Natural killer cell treated with Interleukin-12 subunit alpha and Interleukin-12 subunit beta and Interleukin-15 and Interleukin-18, amount 100 ng/mL, for 72 hours (primary cell): ENCODE measurements around the gene PHRF1. TPM values are rescaled to one million over a fixed set of nuclear protein-coding genes. Genes with fewer than 3 reads are reported as not detected.
"Not testable (repeated sequence)": the region's sequence is repeated elsewhere in the genome, so short reads cannot be mapped to it uniquely, and the experiment has no call there.

Source experiments
- ATAC-seq, 2 donors: fragments of 150-1000 bp; cut with Tn5 transposase in 1 of 2; sonication (Bioruptor Pico), chemical (Tn5 transposase) in 1 of 2; 2 replicates each; pipeline ENCODE4 v1.10.0; 2021
- DNase-seq: peaks from one replicate; pipeline ENCODE4 v3.0.0; 2022; ENCODE audit warnings: low spot score
- H3K27ac Mint-ChIP-seq, 2 donors: 1 replicate in 1 of 2; 2 replicates in 1 of 2; pipeline ENCODE4 v1.8.0; 2022; ENCODE audit warnings: mixed read lengths in 2 of 2, mild to moderate bottlenecking in 1 of 2, moderate library complexity in 1 of 2
- H3K27me3 Mint-ChIP-seq, 2 donors: 1 replicate in 1 of 2; 2 replicates in 1 of 2; pipeline ENCODE4 v1.8.0; 2022; ENCODE audit warnings: mixed read lengths in 2 of 2
- H3K36me3 Mint-ChIP-seq: one replicate; pipeline ENCODE4 v1.8.0; 2022; ENCODE audit warnings: mixed read lengths
- H3K4me1 Mint-ChIP-seq, 2 donors: 1 replicate in 1 of 2; 2 replicates in 1 of 2; pipeline ENCODE4 v1.8.0; 2022; ENCODE audit warnings: low read depth in 2 of 2, mixed read lengths in 2 of 2, mild to moderate bottlenecking in 1 of 2
- H3K4me3 Mint-ChIP-seq: one replicate; pipeline ENCODE4 v1.8.0; 2022; ENCODE audit warnings: mixed read lengths
- H3K9me3 Mint-ChIP-seq: 2 replicates; pipeline ENCODE4 v1.8.0; 2022; ENCODE audit warnings: mixed read lengths
- total RNA-seq, 2 donors: library from RNA; stranded (reverse); gene quantifications; one replicate each; pipeline ENCODE4 v1.2.3, GENCODE V29; 2022

PHRF1 gene
- total RNA-seq, 2 donors from 2014 or later: 49.2 to 85.7 TPM

DNA sequence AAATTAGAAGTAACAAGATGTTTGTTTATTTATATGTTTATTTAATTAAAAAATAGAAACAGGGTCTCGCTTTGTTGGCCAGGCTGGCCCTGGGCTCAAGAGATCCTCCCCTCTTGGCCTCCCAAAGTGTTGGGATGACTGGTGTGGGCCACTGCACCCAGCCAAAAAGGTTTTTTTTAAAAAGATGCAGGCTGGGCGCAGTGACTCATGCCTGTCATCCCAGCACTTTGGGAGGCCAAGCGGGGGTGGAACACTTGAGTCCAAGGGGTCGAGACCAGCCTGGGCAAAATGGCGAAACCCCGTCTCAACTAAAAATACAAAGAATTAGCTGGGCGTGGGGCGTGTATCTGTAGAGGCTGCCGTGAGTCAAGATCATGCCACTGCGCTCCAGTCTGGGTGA, 74.2 kb downstream of the PHRF1 start:
- Mint-ChIP-seq H3K4me3 (no peak overlapping the region), H3K27me3 (no peaks in the 10 kb centered on the region), H3K27ac (no peak overlapping the region), H3K36me3 (no peaks in the 10 kb centered on the region), H3K4me1 (no peaks in the 10 kb centered on the region), H3K9me3 (no peaks in the 10 kb centered on the region)
- no peak for DNase-seq
- ATAC-seq: no peak

DNA sequence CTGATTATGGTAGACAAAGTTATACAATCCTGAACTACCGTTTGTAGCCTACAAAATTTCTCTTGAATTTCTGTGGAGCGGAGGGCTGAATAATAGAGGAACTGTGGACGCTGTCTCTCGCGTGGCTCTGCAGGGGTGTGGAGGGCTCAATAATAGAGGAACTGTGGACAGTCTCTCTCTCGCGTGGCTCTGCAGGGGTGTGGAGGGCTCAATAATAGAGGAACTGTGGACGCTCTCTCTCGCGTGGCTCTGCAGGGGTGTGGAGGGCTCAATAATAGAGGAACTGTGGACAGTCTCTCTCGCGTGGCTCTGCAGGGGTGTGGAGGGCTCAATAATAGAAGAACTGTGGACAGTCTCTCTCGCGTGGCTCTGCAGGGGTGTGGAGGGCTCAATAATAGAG, 76.9 kb downstream of the PHRF1 start:
- H3K4me1 Mint-ChIP-seq, H3K27me3 Mint-ChIP-seq, ATAC-seq, H3K9me3 Mint-ChIP-seq, H3K27ac Mint-ChIP-seq, DNase-seq, H3K4me3 Mint-ChIP-seq, H3K36me3 Mint-ChIP-seq: not testable (repeated sequence)

DNA sequence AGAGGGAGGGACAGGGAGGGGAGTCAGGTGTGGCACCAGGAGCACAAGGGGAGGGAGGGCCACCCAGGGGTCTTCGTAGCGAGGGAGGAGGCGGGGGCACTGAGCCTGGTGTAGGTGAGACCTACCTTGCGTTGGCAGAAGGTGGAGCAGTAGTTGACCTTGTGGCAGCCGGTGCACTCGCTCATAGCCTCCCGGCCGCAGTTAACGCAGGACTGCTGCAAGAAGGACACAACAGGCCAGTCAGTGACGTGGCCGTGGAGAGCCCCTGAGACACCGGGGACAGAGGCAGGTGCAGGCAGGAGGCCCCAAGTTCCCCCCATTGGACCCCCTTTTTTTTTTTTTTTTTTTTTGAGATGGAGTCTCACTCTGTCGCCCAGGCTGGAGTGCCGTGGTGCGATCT, 77.6 kb downstream of the PHRF1 start:
- DNase-seq: no peak
- H3K9me3 Mint-ChIP-seq: no peaks in the 10 kb centered on the region
- no peak overlapping the region for H3K27ac Mint-ChIP-seq
- no peak overlapping the region for H3K4me3 Mint-ChIP-seq
- no peaks in the 10 kb centered on the region for H3K27me3 Mint-ChIP-seq
- ATAC-seq: peak in 1 of 2 donors; percentile 17
- no peaks in the 10 kb centered on the region for H3K36me3 Mint-ChIP-seq
- no peaks in the 10 kb centered on the region for H3K4me1 Mint-ChIP-seq

DNA sequence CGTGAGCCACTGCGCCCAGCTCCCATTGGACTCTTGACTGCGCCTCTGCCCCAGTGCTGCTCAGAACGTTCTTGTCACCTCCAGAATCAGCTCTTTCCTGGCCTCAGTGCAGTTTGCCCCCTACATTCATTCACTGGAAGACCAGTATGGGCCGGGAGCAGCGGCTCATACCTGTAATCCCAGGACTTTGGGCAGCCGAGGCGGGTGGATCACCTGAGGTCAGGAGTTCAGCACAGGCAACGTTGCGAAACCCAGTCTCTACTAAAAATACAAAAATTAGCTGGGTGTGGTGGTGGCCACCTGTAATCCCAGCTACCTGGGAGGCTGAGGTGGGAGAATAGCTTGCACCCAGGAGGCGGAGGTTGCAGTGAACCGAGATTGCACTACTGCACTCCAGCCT, 78.2 kb downstream of the PHRF1 start:
- H3K36me3 Mint-ChIP-seq, H3K27ac Mint-ChIP-seq, H3K4me1 Mint-ChIP-seq, H3K4me3 Mint-ChIP-seq, DNase-seq, ATAC-seq, H3K9me3 Mint-ChIP-seq, H3K27me3 Mint-ChIP-seq: not testable (repeated sequence)

DNA sequence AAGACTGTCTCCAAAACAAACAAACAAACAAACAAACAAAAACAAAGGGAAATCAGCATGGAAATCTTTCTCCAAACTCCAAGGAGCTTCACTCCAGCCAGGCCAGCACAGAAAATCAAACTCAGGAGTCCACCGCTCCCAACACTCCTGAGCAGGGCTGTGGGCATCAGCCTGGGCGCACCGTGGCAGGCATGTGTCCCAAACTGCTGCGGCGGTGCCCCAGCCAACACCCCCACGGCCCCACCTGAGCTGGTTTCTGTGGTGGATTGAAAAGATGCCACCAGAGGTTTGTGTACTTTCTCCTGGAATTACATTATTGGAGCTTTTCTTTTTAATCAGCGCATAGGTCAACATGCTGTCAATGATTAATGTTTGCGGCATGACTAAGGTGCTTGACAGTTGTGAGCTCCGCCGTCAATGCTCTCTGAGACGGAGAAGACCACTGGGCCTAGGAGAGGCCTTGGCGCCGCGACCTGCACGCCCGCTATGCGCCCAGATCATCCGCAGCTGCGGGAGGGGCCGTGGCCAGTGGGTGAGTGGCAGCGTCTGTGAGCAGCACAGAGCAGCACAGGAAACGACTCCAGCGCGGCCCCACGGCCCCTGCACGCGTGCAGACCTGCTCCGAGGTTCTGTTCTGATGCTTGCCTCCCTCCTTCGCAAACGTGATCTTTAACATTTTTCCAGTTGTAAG, 78.9 kb downstream of the PHRF1 start:
- Mint-ChIP-seq H3K4me3 (no peak overlapping the region), H3K4me1 (no peaks in the 10 kb centered on the region), H3K27ac (no peak overlapping the region), H3K27me3 (no peaks in the 10 kb centered on the region), H3K36me3 (no peaks in the 10 kb centered on the region), H3K9me3 (no peaks in the 10 kb centered on the region)
- DNase-seq (no peak), ATAC-seq (no peak)

DNA sequence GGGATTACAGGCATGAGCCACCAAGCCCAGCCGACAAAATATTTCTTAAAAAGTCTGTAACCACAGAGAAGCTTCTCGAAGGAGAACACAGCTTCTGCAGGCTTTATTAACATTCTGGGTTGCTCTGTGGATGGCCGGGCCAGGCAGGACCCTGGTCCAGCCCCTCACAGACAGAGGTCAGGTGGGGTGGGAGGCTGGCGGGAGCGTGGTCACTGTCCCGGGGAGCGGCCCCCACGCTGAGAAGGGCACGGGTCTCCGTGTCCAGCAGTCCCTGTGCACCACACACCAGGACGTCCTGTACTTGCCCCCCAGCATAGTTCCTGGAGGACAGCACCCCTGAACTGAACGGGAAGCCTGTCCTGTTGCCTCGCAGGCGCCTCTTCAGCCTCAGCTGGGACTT, 80.2 kb downstream of the PHRF1 start:
- no peak overlapping the region for H3K4me3 Mint-ChIP-seq
- DNase-seq (no peak), ATAC-seq (peak in 1 of 2 donors; percentile 33)
- no peaks in the 10 kb centered on the region for H3K27me3 Mint-ChIP-seq
- no peaks in the 10 kb centered on the region for H3K36me3 Mint-ChIP-seq
- no peak overlapping the region for H3K27ac Mint-ChIP-seq
- H3K4me1 Mint-ChIP-seq: no peaks in the 10 kb centered on the region
- no peaks in the 10 kb centered on the region for H3K9me3 Mint-ChIP-seq

DNA sequence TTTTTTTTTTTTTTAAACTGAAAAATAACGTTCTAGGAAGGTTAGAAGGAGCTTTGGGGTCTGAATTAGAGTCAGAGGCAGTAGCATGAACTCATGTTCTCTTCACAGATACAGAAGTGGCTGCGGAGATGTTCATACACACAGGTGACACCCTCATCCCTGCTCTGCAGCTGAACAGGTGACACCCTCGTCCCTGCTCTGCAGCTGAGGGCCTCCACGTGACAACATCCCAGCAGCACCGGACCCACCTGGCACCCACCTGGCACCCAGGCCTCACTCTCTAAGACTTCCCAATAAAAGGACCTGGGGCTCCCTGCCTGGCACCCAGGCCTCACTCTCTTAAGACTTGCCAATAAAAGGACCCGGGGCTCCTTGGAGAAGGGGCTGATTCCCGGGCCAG, 80.6 kb downstream of the PHRF1 start:
- no peaks in the 10 kb centered on the region for H3K4me1 Mint-ChIP-seq
- H3K36me3 Mint-ChIP-seq: no peaks in the 10 kb centered on the region
- H3K9me3 Mint-ChIP-seq: no peaks in the 10 kb centered on the region
- no peak for ATAC-seq
- DNase-seq: no peak
- no peak overlapping the region for H3K4me3 Mint-ChIP-seq
- no peaks in the 10 kb centered on the region for H3K27me3 Mint-ChIP-seq
- H3K27ac Mint-ChIP-seq: no peak overlapping the region

DNA sequence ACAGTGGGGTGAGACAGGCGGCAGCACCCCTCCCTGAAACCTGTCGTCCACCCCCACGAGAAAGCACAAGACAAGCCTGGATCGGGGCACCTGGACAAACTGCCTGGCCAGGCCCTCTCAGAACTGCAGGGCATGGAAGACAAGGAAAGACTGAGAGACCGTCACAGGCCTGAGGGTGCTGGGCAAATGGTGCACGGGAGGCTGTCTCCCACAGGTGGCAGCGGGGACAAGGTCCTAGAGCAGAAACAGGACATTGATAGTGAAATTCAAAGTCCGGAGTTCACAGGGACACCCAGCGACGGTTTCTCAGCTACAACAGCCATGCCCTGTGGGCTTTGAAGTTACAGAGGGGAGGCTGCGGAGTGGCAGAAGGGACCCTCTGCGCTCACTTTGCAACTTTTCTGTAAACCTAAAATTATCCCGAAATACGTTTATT, 81.4 kb downstream of the PHRF1 start:
- Mint-ChIP-seq H3K4me3 (no peak overlapping the region), H3K4me1 (no peaks in the 10 kb centered on the region), H3K27me3 (no peaks in the 10 kb centered on the region), H3K36me3 (no peaks in the 10 kb centered on the region), H3K9me3 (no peaks in the 10 kb centered on the region), H3K27ac (no peak overlapping the region)
- ATAC-seq (no peak), DNase-seq (no peak)

DNA sequence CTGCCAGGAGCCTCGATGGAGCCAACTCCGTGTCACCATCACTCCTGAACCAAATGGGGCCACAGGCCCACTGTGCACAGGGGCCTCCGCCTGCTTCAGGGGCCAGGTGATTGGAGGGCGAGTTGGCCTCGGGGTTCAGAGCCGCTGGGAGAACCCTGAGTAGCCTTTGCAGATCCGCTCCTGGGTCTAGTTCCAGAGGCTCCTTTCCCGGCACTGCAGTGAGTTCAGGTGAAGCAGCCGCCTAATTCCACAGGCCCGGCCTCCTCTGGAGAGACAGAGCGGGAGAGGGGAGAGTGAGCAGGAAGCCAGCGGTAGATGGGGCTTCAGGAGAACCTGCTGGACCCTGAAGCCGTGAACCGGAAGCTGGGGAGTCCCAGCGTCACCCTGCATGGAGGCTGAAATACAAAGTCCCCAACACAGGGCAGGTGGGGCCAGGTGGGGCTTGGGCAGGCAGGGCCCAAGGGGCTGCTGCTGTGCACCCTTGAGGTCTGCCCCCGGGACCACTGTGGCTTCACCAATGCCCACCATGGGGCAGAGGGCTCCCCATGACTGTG, 83.3 kb downstream of the PHRF1 start:
- ATAC-seq: no peak
- no peak overlapping the region for H3K4me3 Mint-ChIP-seq
- H3K27ac Mint-ChIP-seq: no peak overlapping the region
- no peaks in the 10 kb centered on the region for H3K36me3 Mint-ChIP-seq
- no peaks in the 10 kb centered on the region for H3K4me1 Mint-ChIP-seq
- H3K27me3 Mint-ChIP-seq: no peaks in the 10 kb centered on the region
- DNase-seq: peak; percentile 53
- no peaks in the 10 kb centered on the region for H3K9me3 Mint-ChIP-seq

DNA sequence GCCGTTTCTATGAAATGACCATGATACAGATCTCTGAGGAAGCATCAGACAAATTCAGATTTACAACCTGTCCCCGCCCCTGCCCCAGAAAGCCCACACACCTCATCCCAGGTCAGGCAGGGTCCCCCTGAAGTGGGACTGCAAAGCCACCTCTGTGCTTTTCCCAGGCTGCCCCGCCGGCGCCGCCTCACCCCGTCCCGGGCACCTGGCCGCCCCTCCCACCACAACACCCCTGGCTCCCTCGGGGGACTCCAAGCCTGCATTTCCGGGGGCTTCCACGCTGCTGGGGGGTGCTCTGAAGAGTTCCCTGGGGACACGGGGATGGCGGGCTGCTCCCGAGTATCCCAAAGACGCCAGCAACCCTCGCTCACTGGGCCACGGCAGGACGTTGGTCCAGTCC, 84.0 kb downstream of the PHRF1 start:
- Mint-ChIP-seq H3K4me1 (no peaks in the 10 kb centered on the region), H3K36me3 (no peaks in the 10 kb centered on the region), H3K4me3 (no peak overlapping the region), H3K27ac (no peak overlapping the region), H3K27me3 (no peaks in the 10 kb centered on the region), H3K9me3 (no peaks in the 10 kb centered on the region)
- DNase-seq: peak; percentile 56
- no peak for ATAC-seq

DNA sequence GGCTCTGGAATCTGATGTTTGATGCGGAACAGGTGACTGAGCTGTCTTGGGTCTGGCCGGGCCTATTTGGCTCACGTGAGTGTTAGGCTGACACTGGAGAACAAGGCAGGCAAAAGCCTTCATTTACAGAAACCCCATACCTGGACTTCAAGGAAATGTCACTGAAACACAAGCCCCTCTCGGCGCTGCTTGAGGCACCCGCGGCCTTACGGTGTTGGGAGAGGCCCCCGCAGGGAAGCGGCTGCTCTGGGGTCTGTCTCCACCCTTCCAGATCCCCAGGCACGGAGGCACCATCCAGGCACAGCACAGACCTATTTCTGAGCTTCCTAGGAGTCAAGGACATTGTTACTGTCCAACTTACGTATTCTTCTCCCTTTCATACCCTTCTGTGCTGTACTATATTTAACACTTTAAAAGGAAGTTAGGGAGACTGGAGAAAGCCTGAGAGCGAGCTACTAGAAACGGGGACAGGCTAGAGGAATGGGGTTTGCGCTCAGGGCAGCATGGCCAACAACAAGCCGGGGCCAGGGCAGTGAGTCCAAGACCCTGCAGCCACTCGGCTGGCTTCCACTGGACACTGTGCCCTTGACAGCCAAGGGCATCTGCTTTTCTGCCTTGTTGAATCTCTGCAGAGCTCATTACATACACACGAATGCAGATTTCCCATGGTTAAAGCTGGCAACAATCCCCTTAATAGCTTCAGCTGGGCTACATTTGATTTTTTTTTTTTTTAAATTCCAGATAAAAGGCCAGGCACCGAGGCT, 84.6 kb downstream of the PHRF1 start:
- DNase-seq: peak; percentile 57
- Mint-ChIP-seq H3K9me3 (no peaks in the 10 kb centered on the region), H3K27me3 (no peaks in the 10 kb centered on the region), H3K36me3 (no peaks in the 10 kb centered on the region), H3K4me1 (no peaks in the 10 kb centered on the region), H3K27ac (no peak overlapping the region), H3K4me3 (no peak overlapping the region)
- no peak for ATAC-seq

Other genes with a start within 250 kb of the PHRF1 start
- under 1 TPM in 1 of 2 donors, not detected in 1; 0.50 TPM for gene B4GALNT4, start 207.0 kb upstream of the PHRF1 start, total RNA-seq
- gene PKP3, start 182.3 kb upstream of the PHRF1 start, total RNA-seq: not detected
- 10 to 100 TPM; 39.0 to 44.9 TPM for gene SIGIRR, start 161.5 kb upstream of the PHRF1 start, total RNA-seq
- gene ANO9, start 134.5 kb upstream of the PHRF1 start, total RNA-seq: 1 to 10 TPM; 2.4 to 6.7 TPM
- gene PTDSS2, start 126.2 kb upstream of the PHRF1 start, total RNA-seq: 10 to 100 TPM; 20.6 to 56.9 TPM
- 100 to 1,000 TPM in 1 of 2 donors, 10 to 100 TPM in 1; 89.2 to 113 TPM for gene RNH1, start 69.2 kb upstream of the PHRF1 start, total RNA-seq
- gene HRAS, start 40.9 kb upstream of the PHRF1 start, total RNA-seq: 10 to 100 TPM; 33.6 to 83.5 TPM
- 1 to 10 TPM in 1 of 2 donors, under 1 TPM in 1; 0.98 to 1.8 TPM for gene LRRC56, start 38.9 kb upstream of the PHRF1 start, total RNA-seq
- 1 to 10 TPM; 1.1 to 2.1 TPM for gene LMNTD2, start 15.7 kb upstream of the PHRF1 start, total RNA-seq
- gene RASSF7, start 15.5 kb upstream of the PHRF1 start, total RNA-seq: 10 to 100 TPM; 13.3 to 22.9 TPM
- 10 to 100 TPM; 33.7 to 34.9 TPM for gene IRF7, start 39.5 kb downstream of the PHRF1 start, total RNA-seq
- not detected for gene CDHR5, start 48.5 kb downstream of the PHRF1 start, total RNA-seq
- gene SCT, start 50.7 kb downstream of the PHRF1 start, total RNA-seq: not detected
- gene DRD4, start 60.8 kb downstream of the PHRF1 start, total RNA-seq: 1 to 10 TPM in 1 of 2 donors, under 1 TPM in 1; 0.48 to 1.3 TPM
- gene DEAF1, start 118.8 kb downstream of the PHRF1 start, total RNA-seq: 10 to 100 TPM; 23.2 to 83.6 TPM
- 10 to 100 TPM; 15.3 to 20.3 TPM for gene TMEM80, start 119.3 kb downstream of the PHRF1 start, total RNA-seq
- gene EPS8L2, start 129.8 kb downstream of the PHRF1 start, total RNA-seq: 10 to 100 TPM in 1 of 2 donors, 1 to 10 TPM in 1; 2.9 to 13.0 TPM
- 100 to 1,000 TPM; 201 to 242 TPM for gene TALDO1, start 171.0 kb downstream of the PHRF1 start, total RNA-seq
- 10 to 100 TPM; 42.2 to 99.7 TPM for gene GATD1, start 201.0 kb downstream of the PHRF1 start, total RNA-seq
- 1 to 10 TPM in 1 of 2 donors, under 1 TPM in 1; 0.95 to 3.4 TPM for gene CEND1, start 213.6 kb downstream of the PHRF1 start, total RNA-seq
- 100 to 1,000 TPM in 1 of 2 donors, 10 to 100 TPM in 1; 64.3 to 125 TPM for gene SLC25A22, start 221.8 kb downstream of the PHRF1 start, total RNA-seq
- gene PIDD1, start 228.8 kb downstream of the PHRF1 start, total RNA-seq: 10 to 100 TPM; 19.1 to 53.6 TPM
- gene RPLP2, start 233.5 kb downstream of the PHRF1 start, total RNA-seq: 1,000 to 10,000 TPM; 1,365 to 2,718 TPM
- 10 to 100 TPM; 69.0 to 95.0 TPM for gene PNPLA2, start 242.4 kb downstream of the PHRF1 start, total RNA-seq